PC-3 (cell line): Measurements from ENCODE around the gene TCFL5.

Source experiments
- CTCF ChIP-seq: fragments of 300-600 bp; sonication (generic); conservative IDR thresholded peaks from 2 replicates; pipeline ENCODE4 v1.5.1; 2017; ENCODE audit warnings: antibody characterized with exemption, low read depth, mild to moderate bottlenecking, low read length
- EZH2phosphoT487 ChIP-seq: fragments of 300-600 bp; sonication (generic); IDR thresholded peaks from 2 replicates; pipeline ENCODE4 v1.6.1; 2018; ENCODE audit warnings: mild to moderate bottlenecking, antibody characterized with exemption, low read length, borderline replicate concordance

DNA sequence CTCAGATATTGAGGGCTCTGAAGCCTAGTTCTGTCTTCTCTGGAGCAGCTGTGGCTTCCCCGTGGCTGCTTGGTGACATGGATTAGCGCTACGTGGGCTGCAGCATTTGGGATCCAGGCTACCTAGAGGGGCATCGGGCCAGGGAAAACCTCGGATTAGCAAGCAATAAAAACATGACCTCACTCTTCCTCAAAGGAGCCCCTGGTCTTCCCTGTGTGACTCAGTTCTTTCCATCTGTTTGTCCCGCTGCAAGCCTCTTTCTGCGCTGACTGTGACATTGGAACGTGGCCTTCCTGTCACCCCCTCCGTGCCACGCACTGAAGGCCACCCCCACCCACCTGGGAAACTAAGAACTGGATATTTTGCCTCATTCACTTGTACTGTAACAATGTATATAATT is 61.7 kb downstream of the TCFL5 start:
- TF ChIP-seq CTCF (no peak), EZH2phosphoT487 (no peak)
